Fibroblast of skin of back (primary cell): ENCODE measurements around the gene CCL23. TPM values are rescaled to one million over a fixed set of nuclear protein-coding genes. Genes with fewer than 3 reads are reported as not detected.
"Not testable (repeated sequence)": the region's sequence is repeated elsewhere in the genome, so short reads cannot be mapped to it uniquely, and the experiment has no call there.

Experiments used
- DNase-seq: peaks from one replicate; pipeline ENCODE4 v3.0.0-alpha.2; 2013
- polyA plus RNA-seq, 2 experiments: library from polyadenylated mRNA; unstranded; fragments of 120-200 nt; gene quantifications; one replicate each; pipeline ENCODE4 v1.2.1, GENCODE V29; 2013; ENCODE audit not compliant: insufficient read length in 2 of 2

Gene CCL23
- polyA plus RNA-seq (2013, experiment 1 of 2; ENCODE audit: insufficient read length): not detected
- polyA plus RNA-seq (2013, experiment 2 of 2; ENCODE audit: insufficient read length): not detected

GRCh38 chr17:36017799-36018198 is at the start of gene CCL23:
Gene CCL23, minus strand, starts transcription at chr17:36017972. Its CDS starts 75 bp downstream, at chr17:36017897.
- DNase-seq: no peak

DNA sequence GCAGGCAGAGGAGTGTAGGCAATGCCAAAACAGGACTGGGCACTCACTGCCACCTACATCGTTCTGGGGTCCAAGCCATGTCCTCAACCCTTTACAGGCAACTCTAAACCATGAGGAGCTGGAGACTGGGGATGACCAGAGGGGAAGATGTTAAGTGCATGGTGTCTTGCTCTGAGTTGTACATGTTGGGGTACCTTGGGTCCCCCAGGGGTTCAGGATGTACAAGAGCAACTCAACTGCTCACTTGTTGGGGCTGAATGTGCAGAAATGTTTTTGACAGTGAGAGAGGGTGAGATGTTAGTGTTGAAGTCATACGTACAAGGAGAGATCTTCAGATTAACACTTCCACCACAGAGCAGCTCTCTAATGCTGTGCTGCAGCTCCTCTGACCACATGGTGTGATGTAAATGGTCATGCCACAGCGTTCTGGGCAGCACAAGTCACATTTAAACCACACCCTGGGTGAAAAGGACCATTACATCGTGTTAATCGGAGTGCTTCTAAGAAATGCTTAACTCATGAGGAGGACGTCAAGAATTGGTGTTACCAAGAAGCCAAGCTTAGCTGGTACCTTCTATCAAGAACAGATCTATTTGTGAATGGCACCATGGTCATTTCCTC is 48.7 kb upstream of the CCL23 start:
- DNase-seq: no peak

DNA sequence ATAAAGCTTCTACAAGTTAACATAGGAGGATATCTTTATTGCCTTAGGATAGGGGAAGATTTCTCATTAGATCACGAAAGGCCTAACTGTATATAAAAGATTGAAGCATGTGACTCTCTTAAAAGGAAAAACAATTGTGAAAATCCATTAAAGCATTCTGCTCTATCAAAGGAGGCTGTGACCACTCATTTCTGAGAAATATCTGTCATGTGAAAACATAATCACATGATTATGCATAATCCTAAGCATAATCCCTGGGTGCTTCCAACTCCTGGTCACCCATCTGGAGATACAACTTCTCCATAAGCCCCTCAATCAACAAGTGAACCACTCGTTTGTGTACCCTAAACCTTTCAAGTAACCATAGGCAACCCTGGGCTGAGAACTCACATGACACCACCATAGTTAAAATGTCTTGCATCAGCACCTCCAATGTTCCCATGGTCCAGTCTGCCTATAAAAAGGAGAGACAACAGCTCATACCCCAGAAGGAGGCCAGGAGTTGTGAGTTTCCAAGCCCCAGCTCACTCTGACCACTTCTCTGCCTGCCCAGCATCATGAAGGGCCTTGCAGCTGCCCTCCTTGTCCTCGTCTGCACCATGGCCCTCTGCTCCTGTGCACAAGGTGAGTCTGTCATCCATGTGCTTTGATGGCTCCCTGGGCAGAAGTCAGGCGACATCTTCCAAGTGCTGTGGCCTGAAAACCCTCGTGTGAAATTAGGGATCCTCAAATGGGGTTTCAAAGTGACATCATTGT is 46.2 kb upstream of the CCL23 start, which contains the start of gene CCL18:
Gene CCL18, plus strand, starts transcription at position 487 of the 756 bp plus-strand sequence. Its CDS starts 71 bp downstream, at position 558.
- no peak for DNase-seq

DNA sequence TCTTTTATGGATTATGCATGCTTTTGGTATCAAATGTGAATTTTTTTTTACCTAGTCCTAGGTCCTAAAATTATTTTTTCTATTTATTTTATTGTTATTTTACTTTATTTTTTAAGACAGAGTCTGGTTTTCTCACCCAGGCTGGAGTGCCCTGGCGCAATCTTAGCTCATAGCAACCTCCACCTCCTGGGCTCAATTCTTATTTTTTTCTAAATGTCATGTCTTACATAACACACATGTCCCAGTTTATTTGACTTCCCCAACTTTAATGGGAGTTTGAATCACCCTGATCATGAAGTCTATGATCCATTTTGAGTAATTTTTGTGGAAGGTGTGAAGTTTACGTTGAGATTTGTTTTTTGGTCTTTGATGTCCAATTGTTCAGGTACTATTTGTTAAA is 43.0 kb upstream of the CCL23 start:
- DNase-seq: no peak

GRCh38 chr17:36059406-36059805 is 41.6 kb upstream of the CCL23 start:
- DNase-seq: no peak

GRCh38 chr17:36057911-36058310 is 40.1 kb upstream of the CCL23 start:
- DNase-seq: no peak

DNA sequence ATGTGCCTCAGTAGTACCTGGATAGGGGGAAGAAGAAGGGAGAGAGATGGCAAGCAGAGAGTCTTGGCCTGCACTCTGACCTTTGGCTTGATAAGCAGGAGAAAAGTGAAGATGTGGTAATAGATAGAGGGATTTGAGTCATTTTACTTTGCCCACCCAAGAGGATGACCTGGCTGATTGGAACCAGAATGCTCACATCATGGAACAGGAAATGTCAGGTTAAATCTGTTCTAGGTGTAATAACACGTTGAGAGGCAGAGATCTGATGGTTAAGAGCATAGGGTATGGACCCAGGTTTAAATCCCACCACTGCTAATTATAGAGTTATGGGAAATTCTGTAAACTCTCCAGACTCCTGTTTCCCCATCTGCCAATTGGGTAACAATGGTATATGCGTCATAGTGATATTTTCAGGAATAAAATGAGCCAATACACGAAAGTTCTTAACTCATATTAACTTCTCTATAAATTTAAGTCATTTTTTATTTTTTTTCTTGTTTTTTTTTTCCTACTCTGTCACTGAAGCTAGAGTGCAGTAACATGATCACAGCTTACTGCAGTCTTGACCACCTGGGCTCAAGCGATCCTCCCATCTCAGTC is 38.2 kb upstream of the CCL23 start:
- no peak for DNase-seq

- DNase-seq: no peak
Measured at GRCh38 chr17:36055171-36055570, 37.4 kb upstream of the CCL23 start.

- no peak for DNase-seq
Measured at GRCh38 chr17:36049643-36050042, 31.9 kb upstream of the CCL23 start.

DNA sequence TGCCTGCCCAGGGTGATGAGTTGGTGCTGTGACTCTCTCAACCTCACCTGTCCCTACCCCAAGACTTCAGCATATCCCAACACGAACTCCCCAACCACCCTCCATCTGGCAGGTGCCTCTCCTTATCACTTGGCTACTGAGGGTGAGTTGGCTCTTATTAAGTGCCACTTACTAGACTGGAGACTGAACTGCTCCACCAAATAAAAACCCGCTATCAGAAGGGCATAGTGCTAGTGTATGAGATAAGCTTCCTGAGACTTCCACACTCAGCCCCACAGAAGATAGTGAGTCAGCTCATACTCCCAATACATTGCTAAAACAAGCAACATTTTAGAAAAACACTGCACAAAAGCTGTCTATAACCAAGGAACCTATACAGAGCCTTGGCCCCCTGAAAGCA is 30.3 kb upstream of the CCL23 start:
- DNase-seq: no peak

DNA sequence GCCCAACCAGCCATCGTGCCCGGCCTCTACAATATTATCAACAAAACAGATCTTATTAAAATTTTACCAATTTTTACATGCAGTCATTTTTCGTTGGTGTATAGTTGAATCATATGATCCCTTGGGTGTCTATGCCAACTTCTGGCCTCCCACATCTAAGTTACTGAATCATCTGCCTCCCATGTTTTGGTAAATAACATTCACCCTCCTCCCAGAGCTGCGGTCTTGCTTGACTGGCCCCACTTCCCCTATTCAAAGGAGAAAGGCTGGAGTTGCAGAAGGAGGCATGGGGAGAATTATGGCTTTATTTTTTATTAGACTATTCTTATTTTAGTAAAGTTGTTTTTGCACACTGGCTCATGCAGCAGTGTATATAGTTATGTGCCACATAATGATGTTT is 18.5 kb upstream of the CCL23 start:
- DNase-seq: no peak

DNA sequence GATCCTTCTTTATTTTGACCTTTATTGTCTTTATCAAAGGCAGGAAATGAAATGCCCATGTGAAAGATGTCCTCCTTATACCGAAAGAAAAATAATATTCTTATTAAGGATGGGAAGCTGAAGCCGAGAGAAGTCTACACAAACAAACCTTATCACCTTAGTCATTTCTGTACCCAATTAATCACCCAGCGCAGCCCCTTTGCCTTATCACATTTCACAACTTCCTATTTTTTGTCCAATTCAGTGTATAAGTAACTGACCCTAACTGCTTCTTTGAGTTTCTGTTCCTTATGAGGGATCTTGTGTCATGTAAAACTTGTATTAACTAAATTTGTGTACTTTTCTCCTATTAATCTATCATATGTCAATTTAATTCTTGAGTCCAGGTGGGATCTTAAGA is 16.4 kb upstream of the CCL23 start:
- DNase-seq: no peak

- DNase-seq: no peak
Measured at GRCh38 chr17:36030956-36031355, 13.2 kb upstream of the CCL23 start.

DNA sequence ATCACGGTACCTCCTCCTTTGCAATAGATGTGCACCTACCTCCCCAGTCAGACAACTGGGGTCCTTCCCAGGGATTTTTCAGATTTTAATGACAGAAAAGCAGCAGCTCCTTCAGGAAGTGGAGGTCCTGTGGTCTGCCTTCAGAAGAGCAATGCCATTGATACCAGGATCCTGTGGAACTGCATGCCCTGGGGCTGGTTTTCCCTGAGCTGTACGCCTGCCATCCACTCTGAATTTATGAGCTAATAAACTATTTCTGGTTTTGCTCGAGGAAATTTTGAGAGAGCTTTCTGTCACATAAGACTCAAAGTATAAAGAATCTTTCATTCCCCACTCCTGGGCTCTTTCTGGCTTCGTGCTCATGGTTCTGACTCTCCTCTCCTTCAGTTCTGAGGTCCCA is 10.0 kb upstream of the CCL23 start:
- no peak for DNase-seq

DNA sequence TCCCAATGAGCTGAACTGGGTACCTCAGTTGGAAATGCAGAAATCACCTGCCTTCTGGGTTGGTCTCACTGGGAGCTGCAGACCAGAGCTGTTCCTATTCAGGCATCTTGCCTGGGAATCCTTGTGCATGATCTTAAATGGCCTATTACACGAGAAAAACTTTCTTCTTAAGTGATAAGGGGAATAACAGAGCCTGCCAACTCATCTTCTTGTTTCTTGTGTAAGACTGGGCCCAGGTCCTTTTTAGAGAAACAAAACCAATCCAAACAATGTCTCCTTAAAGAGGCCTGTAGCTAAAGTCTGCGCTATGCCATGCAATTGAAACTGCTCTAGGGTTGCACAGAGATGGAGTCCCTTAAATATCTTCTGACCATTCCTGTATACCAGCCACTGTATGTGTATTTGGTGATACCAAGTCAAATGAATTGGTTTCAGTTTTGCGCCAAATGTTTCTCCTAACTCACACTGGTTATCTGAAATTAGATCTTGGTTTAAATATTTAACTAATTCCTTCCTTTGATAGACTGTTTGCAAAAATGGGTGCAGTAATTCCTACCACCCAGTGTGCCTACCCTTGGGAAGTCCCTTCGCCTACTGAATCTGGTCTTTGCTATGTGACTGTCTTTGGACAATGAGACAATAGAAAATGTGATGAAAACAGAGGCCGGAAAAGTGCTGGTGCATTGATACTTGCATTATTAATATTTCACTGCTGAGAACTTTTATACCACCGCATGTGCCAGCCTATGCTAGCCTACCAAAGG is 6.5 kb upstream of the CCL23 start:
- DNase-seq: no peak

DNA sequence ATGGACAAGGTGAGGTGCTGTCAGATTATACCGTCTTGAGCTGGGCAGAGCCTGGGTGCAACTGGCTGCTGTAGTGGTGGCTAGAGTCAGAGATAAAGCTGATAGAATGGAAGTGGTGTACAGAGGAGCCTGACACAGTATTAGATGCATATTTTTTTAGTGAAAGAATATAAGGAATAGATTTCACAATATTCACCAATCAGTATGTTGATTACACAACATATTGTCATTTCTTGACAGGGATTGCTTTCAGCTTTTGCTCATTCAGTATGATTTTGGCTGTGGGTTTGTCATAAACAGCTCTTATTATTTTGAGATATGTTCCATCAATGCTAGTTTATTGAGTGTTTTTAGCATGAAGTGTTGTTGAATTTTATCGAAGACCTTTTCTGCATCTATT is 1.7 kb upstream of the CCL23 start:
- DNase-seq: no peak

DNA sequence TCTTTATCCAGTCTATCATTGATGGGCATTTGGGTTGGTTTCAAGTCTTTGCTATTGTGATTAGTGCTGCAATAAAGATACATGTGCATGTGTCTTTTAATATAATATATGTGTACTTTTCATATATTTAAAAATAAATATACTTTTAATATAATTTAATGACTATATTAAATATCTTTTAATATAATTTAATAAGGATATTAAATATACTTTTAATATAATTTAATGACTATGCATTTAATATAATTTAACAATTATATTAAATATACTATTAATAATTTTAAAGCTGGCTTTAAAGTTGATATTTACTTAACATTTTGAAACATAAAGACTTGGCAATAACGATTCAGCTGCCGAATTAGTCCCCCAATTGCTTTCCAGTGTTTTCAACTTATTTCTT is 1.2 kb downstream of the CCL23 start:
- no peak for DNase-seq

DNA sequence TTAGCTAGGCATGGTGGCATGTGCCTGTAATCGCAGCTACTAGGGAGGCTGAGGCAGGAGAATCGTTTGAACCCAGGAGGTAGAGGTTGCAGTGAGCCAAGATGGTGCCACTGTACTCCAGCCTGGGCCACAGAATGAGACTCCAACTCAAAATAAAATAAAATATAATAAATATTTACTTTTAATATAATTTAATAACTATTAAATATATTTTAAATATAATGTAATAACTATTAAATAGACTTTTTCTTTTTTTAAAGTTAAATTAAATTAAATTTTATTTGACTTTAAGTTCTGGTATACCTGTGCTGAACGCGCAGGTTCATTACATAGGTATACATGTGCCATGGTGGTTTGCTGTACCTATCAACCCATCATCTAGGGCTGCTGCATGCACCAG is 1.9 kb downstream of the CCL23 start:
- DNase-seq: not testable (repeated sequence)

- no peak for DNase-seq
Measured at GRCh38 chr17:36014946-36015345, 2.8 kb downstream of the CCL23 start.

DNA sequence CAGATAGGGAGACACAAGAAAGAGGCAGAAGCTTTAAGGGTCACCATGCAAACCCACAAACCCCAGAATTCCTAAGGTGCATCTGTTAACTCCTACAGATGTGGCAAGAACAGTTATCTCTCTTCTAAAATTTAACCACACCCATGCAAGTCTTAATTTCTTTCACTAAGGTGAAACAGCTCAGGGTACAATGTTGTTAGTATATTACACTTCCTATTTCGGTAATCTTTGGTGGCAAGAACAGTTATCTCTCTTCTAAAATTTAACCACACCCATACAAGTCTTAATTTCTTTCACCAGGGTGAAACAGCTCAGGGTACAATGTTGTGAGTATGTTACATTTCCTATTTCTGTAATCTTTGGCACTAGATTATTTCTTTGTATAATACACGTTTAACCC is 6.6 kb downstream of the CCL23 start:
- DNase-seq: no peak

GRCh38 chr17:36008998-36009665 is 8.6 kb downstream of the CCL23 start:
- DNase-seq: no peak

GRCh38 chr17:36004594-36005108 is 13.1 kb downstream of the CCL23 start:
- DNase-seq: no peak
